Epithelial cell of esophagus (primary cell): ENCODE data around the gene GPC6.

ENCODE experiments used
- DNase-seq: peaks from one replicate; pipeline ENCODE4 v3.0.0; 2010; ENCODE audit warnings: low read depth
- H3K4me3 ChIP-seq: 2 replicates; pipeline ENCODE4 v1.5.1; 2011; ENCODE audit warnings: mild to moderate bottlenecking, low read length, control low read depth
- TF ChIP-seq, protein P1 (sequence below): IDR thresholded peaks from 2 replicates; pipeline ENCODE4 v1.5.1; 2011; ENCODE audit warnings: low read depth, mild to moderate bottlenecking, low read length, control low read depth, inconsistent platforms; ENCODE audit not compliant: insufficient read depth; ENCODE audit errors: missing control alignments

Gene GPC6

DNA sequence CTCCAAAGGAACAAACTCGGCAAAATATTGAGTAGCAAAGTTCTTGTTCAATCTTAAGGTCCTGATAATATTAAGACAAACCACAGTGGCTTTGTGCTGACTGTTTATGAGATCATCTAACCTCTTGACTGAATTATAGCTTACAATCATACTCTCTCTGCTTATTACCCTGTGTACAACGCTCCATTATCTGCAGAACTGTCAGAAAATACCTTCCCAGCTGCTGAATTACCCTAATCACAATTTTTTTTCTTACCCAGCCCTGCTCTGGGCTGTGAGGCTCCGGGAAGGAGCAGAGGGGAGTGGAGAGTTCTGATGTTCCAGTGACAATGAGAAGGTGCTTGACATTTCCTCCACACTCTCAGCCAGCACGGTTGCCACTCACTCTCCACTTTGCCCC, 1188.1 kb downstream of the GPC6 start:
- DNase-seq = no peak
- TF ChIP-seq, protein P1, sequence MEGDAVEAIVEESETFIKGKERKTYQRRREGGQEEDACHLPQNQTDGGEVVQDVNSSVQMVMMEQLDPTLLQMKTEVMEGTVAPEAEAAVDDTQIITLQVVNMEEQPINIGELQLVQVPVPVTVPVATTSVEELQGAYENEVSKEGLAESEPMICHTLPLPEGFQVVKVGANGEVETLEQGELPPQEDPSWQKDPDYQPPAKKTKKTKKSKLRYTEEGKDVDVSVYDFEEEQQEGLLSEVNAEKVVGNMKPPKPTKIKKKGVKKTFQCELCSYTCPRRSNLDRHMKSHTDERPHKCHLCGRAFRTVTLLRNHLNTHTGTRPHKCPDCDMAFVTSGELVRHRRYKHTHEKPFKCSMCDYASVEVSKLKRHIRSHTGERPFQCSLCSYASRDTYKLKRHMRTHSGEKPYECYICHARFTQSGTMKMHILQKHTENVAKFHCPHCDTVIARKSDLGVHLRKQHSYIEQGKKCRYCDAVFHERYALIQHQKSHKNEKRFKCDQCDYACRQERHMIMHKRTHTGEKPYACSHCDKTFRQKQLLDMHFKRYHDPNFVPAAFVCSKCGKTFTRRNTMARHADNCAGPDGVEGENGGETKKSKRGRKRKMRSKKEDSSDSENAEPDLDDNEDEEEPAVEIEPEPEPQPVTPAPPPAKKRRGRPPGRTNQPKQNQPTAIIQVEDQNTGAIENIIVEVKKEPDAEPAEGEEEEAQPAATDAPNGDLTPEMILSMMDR = no peak
- H3K4me3 ChIP-seq = no peak overlapping the region

DNA sequence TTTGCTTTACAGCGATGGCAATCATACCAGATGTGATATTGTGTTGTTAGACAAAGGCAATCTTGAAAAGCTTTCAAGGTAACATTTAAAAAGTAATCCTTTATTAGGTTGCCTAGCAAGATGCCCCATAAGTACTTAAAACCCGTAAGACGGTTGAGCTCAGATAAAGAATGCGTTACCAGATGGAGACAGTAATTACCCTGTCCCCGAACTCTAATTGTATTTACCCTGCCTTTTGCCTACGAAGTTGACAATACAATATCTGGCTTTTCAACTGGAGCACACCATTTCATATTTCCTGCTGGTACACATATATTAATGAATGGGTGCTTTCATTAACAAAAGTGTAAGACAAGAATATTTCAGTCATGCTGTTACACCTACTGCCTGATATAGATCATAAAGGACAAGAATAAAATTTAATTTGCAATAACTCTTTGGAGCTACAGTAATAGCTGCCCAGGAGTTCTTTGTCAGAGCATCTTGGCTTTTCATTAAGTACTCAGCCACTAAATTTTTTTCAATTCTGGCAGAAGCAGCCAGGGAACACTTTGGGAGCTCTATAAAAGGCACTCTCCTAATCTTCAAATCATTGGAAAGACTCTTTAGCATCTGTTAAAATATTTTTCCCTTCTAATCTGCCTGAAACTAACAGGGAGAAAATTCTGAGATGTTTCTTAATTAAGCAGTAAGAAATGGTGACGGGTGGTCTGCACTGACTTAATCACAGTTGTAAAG, 1189.1 kb downstream of the GPC6 start:
- TF ChIP-seq, protein P1 = no peak
- H3K4me3 ChIP-seq = no peak overlapping the region
- DNase-seq = no peak

DNA sequence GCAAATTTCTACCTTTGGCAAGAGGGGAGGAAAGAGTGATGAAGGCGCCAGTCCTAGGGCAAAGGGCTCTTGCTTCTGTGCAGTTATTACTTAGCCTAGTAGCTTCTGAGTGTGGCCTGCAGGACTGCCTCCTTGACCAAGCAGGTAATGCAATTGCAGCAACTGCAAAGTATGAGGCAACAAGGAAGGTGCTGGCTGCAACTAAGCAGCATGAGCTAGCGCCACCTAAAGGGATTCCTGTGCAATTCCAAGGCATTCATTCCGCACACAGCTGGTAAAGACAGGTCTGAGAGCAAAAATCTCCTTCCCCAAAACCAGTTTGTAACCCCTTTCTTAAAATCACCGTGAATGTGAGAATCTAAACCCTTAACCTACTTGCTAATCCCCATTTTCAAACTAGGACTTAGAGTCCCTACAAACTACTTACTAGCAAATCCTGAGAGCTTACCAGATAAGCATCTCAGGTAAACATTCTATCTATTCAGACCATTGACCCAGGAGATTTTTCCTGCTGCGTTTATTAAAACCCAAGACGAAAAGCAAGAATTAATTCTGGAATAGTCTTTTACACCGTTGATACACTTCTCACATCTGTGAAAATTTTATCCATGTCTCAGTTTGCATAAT, 1190.0 kb downstream of the GPC6 start:
- no peak overlapping the region for H3K4me3 ChIP-seq
- peak; percentile 59 for DNase-seq
- TF ChIP-seq, protein P1 = peak; percentile 67

DNA sequence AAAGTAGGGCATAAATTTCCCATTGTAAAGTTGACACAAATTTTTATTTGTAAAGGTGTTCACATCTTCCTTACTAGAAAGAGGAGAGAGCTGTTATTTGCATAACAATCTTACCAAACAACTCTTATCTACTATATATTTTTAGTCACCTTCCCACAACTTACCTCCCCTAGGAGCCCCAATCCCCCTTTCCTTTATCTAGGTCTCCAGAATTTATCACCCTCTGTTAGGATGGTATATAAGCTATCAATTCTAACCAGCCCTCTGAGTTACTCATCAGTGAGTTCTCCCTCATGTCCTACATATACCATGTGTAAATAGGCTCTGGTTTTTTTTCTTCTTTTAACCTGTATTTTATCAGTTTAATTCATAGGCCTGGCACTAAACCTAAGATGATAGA, 1190.7 kb downstream of the GPC6 start:
- no peak overlapping the region for H3K4me3 ChIP-seq
- TF ChIP-seq, protein P1 = no peak
- DNase-seq = no peak

DNA sequence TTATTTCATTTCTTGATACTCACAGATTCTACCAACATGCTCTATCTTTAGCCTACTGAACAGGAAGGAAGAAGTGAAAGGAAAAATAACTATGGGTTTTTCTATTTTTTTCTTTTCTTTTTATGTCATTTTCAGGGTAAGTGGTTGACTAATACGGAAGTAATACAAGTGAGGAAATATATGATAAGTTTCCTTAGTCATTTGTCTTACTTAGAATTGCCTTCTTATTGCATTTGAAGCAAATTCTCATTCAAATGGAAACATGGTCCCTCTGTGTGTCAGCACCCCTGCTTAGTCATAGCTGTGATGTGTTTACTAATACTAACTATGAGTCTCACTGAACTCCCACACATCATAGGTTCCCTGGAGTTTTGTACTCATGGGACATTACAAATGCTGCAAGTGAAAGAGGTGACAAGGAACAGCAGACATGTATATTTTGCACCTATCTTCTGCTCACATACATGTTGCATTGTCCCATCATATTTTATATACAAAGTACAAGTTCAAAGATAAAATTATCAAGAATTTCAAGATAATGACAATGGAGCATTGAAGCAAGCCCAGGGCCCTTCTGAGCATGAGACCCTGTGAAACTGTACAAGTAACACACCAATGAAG, 1192.8 kb downstream of the GPC6 start:
- peak; percentile 67 for DNase-seq
- H3K4me3 ChIP-seq = no peak overlapping the region
- TF ChIP-seq, protein P1 = no peak

GRCh38 chr13:94419925-94420305, 1193.3 kb downstream of the GPC6 start:
- H3K4me3 ChIP-seq = no peak overlapping the region
- TF ChIP-seq, protein P1 = no peak
- DNase-seq = no peak
